HL-60 (cell line): ENCODE results near the gene PLA2G5.

Experiments used
- DNase-seq, 2 experiments: peaks; one replicate each; pipeline ENCODE4 v3.0.0-alpha.2; 2010 to 2020; ENCODE audit warnings: low read depth in 1 of 2, low spot score in 1 of 2
- H3K27ac ChIP-seq: fragments of 250-450 bp; sonication (Bioruptor Pico); replicated peaks from 2 replicates; pipeline ENCODE4 v1.5.1; 2020; ENCODE audit warnings: mild to moderate bottlenecking, moderate library complexity
- H3K27me3 ChIP-seq: fragments of 250-450 bp; sonication (Bioruptor Pico); 2 replicates; pipeline ENCODE4 v1.5.1; 2021; ENCODE audit warnings: mild to moderate bottlenecking, moderate library complexity; ENCODE audit not compliant: insufficient read depth, poor library complexity, severe bottlenecking
- H3K4me3 ChIP-seq: replicated peaks from 2 replicates; pipeline ENCODE4 v1.5.1; 2011; ENCODE audit warnings: mild to moderate bottlenecking, control low read depth, low read length; ENCODE audit not compliant: insufficient read depth
- CTCF ChIP-seq: IDR thresholded peaks from one replicate; pipeline ENCODE4 v1.5.1; 2011; ENCODE audit warnings: low read length, control low read depth, inconsistent platforms; ENCODE audit not compliant: insufficient read depth
- GABPA ChIP-seq: IDR thresholded peaks from 2 replicates; pipeline ENCODE4 v1.6.1; 2012; ENCODE audit warnings: low read depth
- POLR2AphosphoS5 ChIP-seq: IDR thresholded peaks from 2 replicates; pipeline ENCODE4 v1.6.1; 2012; ENCODE audit warnings: low read depth
- REST ChIP-seq: IDR thresholded peaks from 2 replicates; pipeline ENCODE4 v1.6.1; 2012; ENCODE audit warnings: low read depth; ENCODE audit not compliant: insufficient replicate concordance
- SPI1 ChIP-seq: IDR thresholded peaks from 2 replicates; pipeline ENCODE4 v1.6.1; 2012; ENCODE audit warnings: low read depth, mild to moderate bottlenecking, borderline replicate concordance

PLA2G5 gene

GRCh38 chr1:20093303-20093702 is 23.3 kb downstream of the PLA2G5 start:
- no peak overlapping the region for H3K27ac ChIP-seq
- DNase-seq = no peak
- TF ChIP-seq GABPA = no peak
- no peak for TF ChIP-seq SPI1
- TF ChIP-seq POLR2AphosphoS5 = no peak
- TF ChIP-seq REST = no peak
- TF ChIP-seq CTCF = no peak
- H3K27me3 ChIP-seq = peaks cover 3% of the 10 kb centered on the region
- H3K4me3 ChIP-seq = no peak overlapping the region

- Histone ChIP-seq H3K4me3 (no peak overlapping the region), H3K27ac (no peak overlapping the region), H3K27me3 (peaks cover 3% of the 10 kb centered on the region)
- no peak for DNase-seq
- TF ChIP-seq REST = no peak
- TF ChIP-seq GABPA = no peak
- no peak for TF ChIP-seq POLR2AphosphoS5
- no peak for TF ChIP-seq CTCF
- TF ChIP-seq SPI1 = no peak
Measured at GRCh38 chr1:20093940-20094391, 24.0 kb downstream of the PLA2G5 start.

- TF ChIP-seq SPI1 (no peak), REST (peak; percentile 22)
- peak in 1 of 2 experiments; percentile 17 for DNase-seq
- Histone ChIP-seq H3K27ac (no peak overlapping the region), H3K4me3 (no peak overlapping the region), H3K27me3 (peaks cover 3% of the 10 kb centered on the region)
Measured at GRCh38 chr1:20095564-20096434, 25.8 kb downstream of the PLA2G5 start.
